NB4 (cell line): Measurements from ENCODE around the gene ZNF235.

Experiments
- POLR2A ChIP-seq: IDR thresholded peaks from 2 replicates; pipeline ENCODE4 v1.6.1; 2011; ENCODE audit warnings: mild to moderate bottlenecking; ENCODE audit not compliant: insufficient read length; ENCODE audit errors: extremely low read depth
- TF ChIP-seq, protein P1 (sequence below): IDR thresholded peaks from one replicate; pipeline ENCODE4 v1.5.1; 2012; ENCODE audit warnings: low read depth, low read length

DNA sequence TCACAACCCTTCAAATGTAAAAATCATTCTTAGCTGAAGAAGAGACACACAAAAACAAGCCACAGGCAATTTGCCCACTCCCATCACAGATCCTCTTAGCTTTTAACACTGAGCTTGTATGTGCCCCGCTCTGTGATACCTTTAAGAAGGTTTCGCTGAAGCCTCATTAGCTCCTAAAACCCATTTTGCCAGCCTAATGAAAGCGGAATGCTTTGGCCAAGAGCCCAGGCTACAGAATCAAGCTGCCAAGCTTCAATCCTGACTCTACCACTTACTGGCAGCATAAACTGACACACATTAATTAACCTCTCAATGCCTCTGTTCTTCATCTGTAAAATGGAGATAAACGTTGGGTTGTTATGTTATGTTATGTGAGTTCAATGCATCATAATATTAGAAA is 41.1 kb upstream of the ZNF235 start:
- TF ChIP-seq POLR2A: no peak
- TF ChIP-seq, protein P1, sequence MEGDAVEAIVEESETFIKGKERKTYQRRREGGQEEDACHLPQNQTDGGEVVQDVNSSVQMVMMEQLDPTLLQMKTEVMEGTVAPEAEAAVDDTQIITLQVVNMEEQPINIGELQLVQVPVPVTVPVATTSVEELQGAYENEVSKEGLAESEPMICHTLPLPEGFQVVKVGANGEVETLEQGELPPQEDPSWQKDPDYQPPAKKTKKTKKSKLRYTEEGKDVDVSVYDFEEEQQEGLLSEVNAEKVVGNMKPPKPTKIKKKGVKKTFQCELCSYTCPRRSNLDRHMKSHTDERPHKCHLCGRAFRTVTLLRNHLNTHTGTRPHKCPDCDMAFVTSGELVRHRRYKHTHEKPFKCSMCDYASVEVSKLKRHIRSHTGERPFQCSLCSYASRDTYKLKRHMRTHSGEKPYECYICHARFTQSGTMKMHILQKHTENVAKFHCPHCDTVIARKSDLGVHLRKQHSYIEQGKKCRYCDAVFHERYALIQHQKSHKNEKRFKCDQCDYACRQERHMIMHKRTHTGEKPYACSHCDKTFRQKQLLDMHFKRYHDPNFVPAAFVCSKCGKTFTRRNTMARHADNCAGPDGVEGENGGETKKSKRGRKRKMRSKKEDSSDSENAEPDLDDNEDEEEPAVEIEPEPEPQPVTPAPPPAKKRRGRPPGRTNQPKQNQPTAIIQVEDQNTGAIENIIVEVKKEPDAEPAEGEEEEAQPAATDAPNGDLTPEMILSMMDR: no peak
